ENCODE data around the gene MORC3. TPM values are rescaled to one million over a fixed set of nuclear protein-coding genes. Genes with fewer than 3 reads are reported as not detected.

MORC3 gene
- total RNA-seq, 1 donor from 2014 or later = 29.2 TPM

GRCh38 chr21:36424592-36424991 is 104.6 kb downstream of the MORC3 start:
- Histone ChIP-seq H4K20me1 (ENCODE audit: insufficient read depth, low read length) (no peaks in the 10 kb centered on the region), H3K9me3 (ENCODE audit: insufficient read depth, low read depth, low read length) (no peaks in the 10 kb centered on the region), H3K27ac (ENCODE audit: low read depth, low read length) (no peak overlapping the region), H3K4me3 (ENCODE audit: insufficient read depth, low read depth, low read length) (no peak overlapping the region), H2AFZ (ENCODE audit: low read depth, low read length) (no peak overlapping the region), H3K79me2 (ENCODE audit: insufficient read depth, low read length) (peaks cover 7% of the 10 kb centered on the region), H3K4me2 (ENCODE audit: low read length) (no peak overlapping the region), H3K4me1 (ENCODE audit: insufficient read depth, low read length) (peaks cover 25% of the 10 kb centered on the region), H3K36me3 (ENCODE audit: insufficient read depth, low read length) (no peaks in the 10 kb centered on the region), H3K27me3 (ENCODE audit: insufficient read depth, low read length) (no peaks in the 10 kb centered on the region), H3K9ac (ENCODE audit: low read length) (no peak overlapping the region)
- TF ChIP-seq CTCF (IDR thresholded peaks at IDR 0.05; ENCODE audit: insufficient read depth, low read depth, low read length) = no peak
- no peak for TF ChIP-seq EZH2 (IDR thresholded peaks at IDR 0.05; ENCODE audit: insufficient read depth, low read length)
- FAIRE-seq (no peak), DNase-seq (ENCODE audit: low read depth) (no peak)
- peak overlapping the region; percentile 74 for H3K27ac Mint-ChIP-seq (ENCODE audit: unreplicated experiment)
- H3K9me3 Mint-ChIP-seq (ENCODE audit: unreplicated experiment) = no peaks in the 10 kb centered on the region
- H3K4me3 Mint-ChIP-seq (ENCODE audit: unreplicated experiment) = no peak overlapping the region
- H3K4me1 Mint-ChIP-seq (ENCODE audit: low read depth, unreplicated experiment) = peaks cover 31% of the 10 kb centered on the region
- H3K27me3 Mint-ChIP-seq (ENCODE audit: low read depth, unreplicated experiment) = no peaks in the 10 kb centered on the region
- H3K36me3 Mint-ChIP-seq (ENCODE audit: low read depth, unreplicated experiment) = no peaks in the 10 kb centered on the region

- no peak for TF ChIP-seq EZH2 (IDR thresholded peaks at IDR 0.05; ENCODE audit: insufficient read depth, low read length)
- no peak for TF ChIP-seq CTCF (IDR thresholded peaks at IDR 0.05; ENCODE audit: insufficient read depth, low read depth, low read length)
- H3K79me2 ChIP-seq (ENCODE audit: insufficient read depth, low read length) = peaks cover 7% of the 10 kb centered on the region
- H3K27me3 Mint-ChIP-seq (ENCODE audit: low read depth, unreplicated experiment) = no peaks in the 10 kb centered on the region
- H3K4me3 Mint-ChIP-seq (ENCODE audit: unreplicated experiment) = no peak overlapping the region
- H3K4me1 Mint-ChIP-seq (ENCODE audit: low read depth, unreplicated experiment) = peaks cover 33% of the 10 kb centered on the region
- H3K27me3 ChIP-seq (ENCODE audit: insufficient read depth, low read length) = no peaks in the 10 kb centered on the region
- H4K20me1 ChIP-seq (ENCODE audit: insufficient read depth, low read length) = no peaks in the 10 kb centered on the region
- H3K9me3 ChIP-seq (ENCODE audit: insufficient read depth, low read depth, low read length) = no peaks in the 10 kb centered on the region
- H3K4me2 ChIP-seq (ENCODE audit: low read length) = no peak overlapping the region
- H3K9me3 Mint-ChIP-seq (ENCODE audit: unreplicated experiment) = no peaks in the 10 kb centered on the region
- H3K9ac ChIP-seq (ENCODE audit: low read length) = peak overlapping the region; percentile 17
- no peaks in the 10 kb centered on the region for H3K36me3 Mint-ChIP-seq (ENCODE audit: low read depth, unreplicated experiment)
- DNase-seq (ENCODE audit: low read depth) (peak; percentile 73), FAIRE-seq (no peak)
- peak overlapping the region; percentile 28 for H3K27ac ChIP-seq (ENCODE audit: low read depth, low read length)
- H3K27ac Mint-ChIP-seq (ENCODE audit: unreplicated experiment) = peak overlapping the region; percentile 74
- no peaks in the 10 kb centered on the region for H3K36me3 ChIP-seq (ENCODE audit: insufficient read depth, low read length)
- H3K4me1 ChIP-seq (ENCODE audit: insufficient read depth, low read length) = peaks cover 25% of the 10 kb centered on the region
- no peak overlapping the region for H2AFZ ChIP-seq (ENCODE audit: low read depth, low read length)
- H3K4me3 ChIP-seq (ENCODE audit: insufficient read depth, low read depth, low read length) = no peak overlapping the region
Observed at GRCh38 chr21:36425286-36425685, 105.3 kb downstream of the MORC3 start.

Other genes with a start within 250 kb of the MORC3 start
- gene CBR3, start 185.1 kb upstream of the MORC3 start, total RNA-seq = 2.3 and 2.8 TPM in 2 replicates
- 22.2 and 26.1 TPM in 2 replicates for gene DOP1B, start 163.4 kb upstream of the MORC3 start, total RNA-seq
- gene CHAF1B, start 65.2 kb downstream of the MORC3 start, total RNA-seq = 2.8 and 3.0 TPM in 2 replicates
- not detected in 2 replicates for gene CLDN14, start 159.9 kb downstream of the MORC3 start, total RNA-seq

All from astrocyte (in vitro differentiated cells and primary cell).